NCI-H82 treated with DMSO at 0.1 percent for 48 hours (cell line): Measurements from ENCODE around the gene CENATAC.
"Not testable (repeated sequence)": the region's sequence is repeated elsewhere in the genome, so short reads cannot be mapped to it uniquely, and the experiment has no call there.

Source experiments
- DNase-seq: peaks from one replicate; lab custom pipeline; 2025; ENCODE audit not compliant: unreplicated experiment; lab: John Stamatoyannopoulos, UW

The CENATAC gene

DNA sequence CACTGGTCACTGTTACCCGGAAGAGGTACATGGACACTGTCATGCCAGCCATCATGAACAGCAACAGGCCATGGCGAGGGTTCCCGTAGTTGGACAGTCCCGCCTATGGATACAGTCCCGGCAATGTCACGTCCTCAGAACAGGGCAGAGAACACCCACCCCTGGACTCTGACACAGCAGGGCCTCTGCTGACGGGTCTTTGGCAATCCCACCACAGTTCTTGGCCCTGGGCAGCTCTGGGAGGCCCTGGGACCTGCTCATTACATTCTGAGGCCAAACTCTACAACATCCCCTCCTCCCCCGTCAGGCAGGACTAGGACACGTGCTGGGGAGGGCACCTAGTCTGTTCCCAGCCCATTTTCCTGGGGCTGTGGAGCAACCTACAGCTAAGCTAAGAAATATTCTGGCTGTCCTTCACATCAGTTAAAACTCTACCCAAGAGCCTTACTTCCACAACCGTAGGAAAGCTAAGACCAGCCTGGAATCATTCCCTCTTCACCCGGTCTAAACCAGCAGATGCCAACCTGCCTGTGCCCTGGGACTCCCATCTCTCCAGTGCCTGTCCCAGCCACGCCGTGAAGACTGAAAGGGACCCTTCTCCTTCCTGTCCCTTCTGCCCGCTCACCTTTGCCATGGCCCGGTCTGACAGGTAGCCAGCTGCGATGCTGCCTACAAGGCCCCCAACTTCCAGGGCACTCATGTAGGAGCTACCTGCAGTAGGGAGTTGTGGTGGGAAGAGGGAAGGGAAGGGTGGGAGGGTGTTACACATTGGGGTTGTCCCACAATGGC lies 28.2 kb downstream of the CENATAC start:
- DNase-seq, result no peak

DNA sequence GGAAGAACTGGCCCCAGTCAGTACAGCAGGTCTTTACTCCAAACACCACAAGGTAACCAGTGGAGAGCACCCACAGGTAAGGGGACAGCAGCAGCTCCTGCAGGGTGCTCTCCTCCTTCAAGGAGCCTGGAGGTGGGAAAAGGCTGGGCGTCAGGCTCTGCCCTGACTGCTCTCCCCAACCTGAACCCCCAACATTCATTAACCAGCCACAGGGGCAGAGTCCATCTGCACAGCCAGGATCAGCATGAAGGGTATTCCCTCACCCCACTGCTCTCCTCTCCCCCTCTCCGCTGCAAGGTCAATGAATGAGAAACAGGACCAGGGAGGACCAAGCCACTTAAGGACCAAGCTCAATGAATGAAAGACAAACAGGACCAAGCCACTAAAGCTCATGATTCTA lies 29.0 kb downstream of the CENATAC start:
- no peak for DNase-seq

DNA sequence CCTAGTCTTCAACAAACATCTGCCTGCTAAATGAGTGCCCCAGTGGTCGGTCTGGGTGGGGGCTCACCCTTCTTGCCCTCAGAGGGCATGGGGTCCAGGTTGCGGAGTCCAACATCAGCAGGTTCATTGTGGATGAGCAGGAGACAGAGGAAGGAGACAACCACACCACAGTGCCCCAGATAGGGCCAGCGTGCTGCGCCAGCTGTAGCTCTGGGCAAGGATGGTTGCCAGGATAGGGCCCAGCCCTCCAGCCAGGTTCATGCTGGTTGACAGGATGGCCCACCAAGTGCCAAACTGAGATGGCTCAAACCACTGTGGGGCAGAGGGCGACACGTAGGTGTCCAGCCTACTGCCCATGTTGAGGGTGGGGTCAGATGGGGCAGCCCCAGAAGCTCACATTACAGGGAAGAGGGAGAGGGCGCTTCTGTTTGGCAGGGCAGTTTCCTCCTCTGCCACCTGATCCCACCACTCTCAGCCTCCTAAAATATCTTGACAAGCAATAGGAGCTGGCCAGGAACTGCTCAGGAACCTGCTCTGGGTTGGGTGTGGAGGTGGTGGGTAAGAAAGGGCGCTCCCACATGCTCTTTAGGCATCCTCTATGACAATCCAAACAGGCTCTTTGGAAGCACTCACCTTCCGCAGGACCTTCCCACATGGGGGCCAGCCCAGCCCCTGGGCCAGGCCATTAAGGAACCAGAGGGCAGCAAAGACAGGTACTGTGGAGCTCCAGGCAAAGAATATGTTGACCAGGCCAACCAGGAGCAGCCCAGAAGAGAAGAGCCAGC lies 29.8 kb downstream of the CENATAC start:
- no peak for DNase-seq

GRCh38 chr11:119028346-119029068 lies 30.6 kb downstream of the CENATAC start:
- DNase-seq, result no peak

GRCh38 chr11:119029069-119029339 lies 31.1 kb downstream of the CENATAC start:
- DNase-seq, result no peak

- no peak for DNase-seq
Measured at GRCh38 chr11:119029340-119030028, 31.5 kb downstream of the CENATAC start.

- no peak for DNase-seq
Measured at GRCh38 chr11:119030029-119030328, 32.0 kb downstream of the CENATAC start.

- DNase-seq, result peak; percentile 83
Measured at GRCh38 chr11:119030329-119031047, 32.5 kb downstream of the CENATAC start, which contains the start of gene SLC37A4. Gene SLC37A4 (minus strand): TSS chr11:119030877.

- no peak for DNase-seq
Measured at GRCh38 chr11:119031912-119032280, 34.0 kb downstream of the CENATAC start.

DNA sequence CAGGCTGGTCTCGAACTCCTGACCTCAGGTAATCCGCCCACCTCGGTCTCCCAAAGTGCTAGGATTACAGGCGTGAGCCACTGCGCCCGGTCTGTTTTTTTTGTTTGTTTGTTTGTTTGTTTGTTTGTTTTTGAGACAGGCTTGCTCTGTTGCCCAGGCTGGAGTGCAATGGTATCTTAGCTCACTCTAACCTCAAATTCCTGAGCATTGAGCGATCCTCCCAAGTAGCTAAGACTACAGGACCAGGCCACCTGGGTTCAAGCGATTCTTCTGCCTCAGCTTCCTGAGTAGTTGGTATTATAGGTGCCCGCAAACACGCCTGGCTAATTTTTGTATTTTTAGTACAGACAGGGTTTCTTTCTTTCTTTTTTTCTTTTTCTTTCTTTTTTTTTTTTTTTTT lies 35.5 kb downstream of the CENATAC start:
- DNase-seq, result not testable (repeated sequence)

- DNase-seq, result no peak
Measured at GRCh38 chr11:119034813-119035212, 36.9 kb downstream of the CENATAC start.

DNA sequence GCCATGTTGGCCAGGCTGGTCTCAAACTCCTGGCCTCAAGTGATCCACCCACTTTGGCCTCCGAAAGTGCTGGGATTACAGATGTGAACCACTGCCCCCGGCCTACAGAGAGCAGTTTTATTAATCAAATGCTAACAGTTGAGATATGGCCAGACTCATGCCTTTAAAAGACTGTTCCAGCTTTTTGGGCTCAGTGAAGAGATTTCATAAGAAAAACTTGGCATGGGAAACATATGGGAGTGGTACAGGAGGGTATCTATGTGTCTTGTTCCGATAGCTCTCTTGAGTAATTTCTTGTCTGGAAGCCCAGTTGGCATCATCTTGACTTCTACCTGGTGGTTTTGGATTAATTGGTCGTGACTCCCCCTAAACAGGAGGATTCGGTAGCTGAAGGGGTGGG lies 40.9 kb downstream of the CENATAC start:
- no peak for DNase-seq

- DNase-seq, result not testable (repeated sequence)
Measured at GRCh38 chr11:119039471-119039870, 41.5 kb downstream of the CENATAC start.

- no peak for DNase-seq
Measured at GRCh38 chr11:119041821-119042514, 44.0 kb downstream of the CENATAC start.

- DNase-seq, result no peak
Measured at GRCh38 chr11:119042927-119043326, 45.0 kb downstream of the CENATAC start.

GRCh38 chr11:119044708-119045107 lies 46.8 kb downstream of the CENATAC start:
- no peak for DNase-seq

DNA sequence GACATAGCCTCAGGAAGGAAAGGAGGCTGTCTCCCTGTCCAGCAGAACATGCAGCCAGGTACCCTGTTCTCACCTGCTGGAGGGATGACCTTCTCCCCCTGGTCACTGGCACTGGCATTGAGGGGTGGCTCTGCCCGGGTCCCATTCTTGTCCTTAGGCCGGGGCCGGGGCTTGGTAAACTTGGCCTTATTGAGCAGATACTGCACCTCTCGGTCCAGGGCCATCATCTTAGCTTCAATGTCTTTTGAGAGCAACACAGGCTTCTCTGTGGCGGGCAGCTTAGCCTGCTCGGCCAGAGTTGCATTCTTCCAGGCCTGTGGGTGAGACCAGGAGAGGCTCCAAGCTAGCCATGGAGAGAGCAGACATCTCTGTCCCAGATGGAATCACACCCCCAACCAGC lies 48.6 kb downstream of the CENATAC start:
- DNase-seq, result no peak

- DNase-seq, result no peak
Measured at GRCh38 chr11:119047205-119047604, 49.3 kb downstream of the CENATAC start.

DNA sequence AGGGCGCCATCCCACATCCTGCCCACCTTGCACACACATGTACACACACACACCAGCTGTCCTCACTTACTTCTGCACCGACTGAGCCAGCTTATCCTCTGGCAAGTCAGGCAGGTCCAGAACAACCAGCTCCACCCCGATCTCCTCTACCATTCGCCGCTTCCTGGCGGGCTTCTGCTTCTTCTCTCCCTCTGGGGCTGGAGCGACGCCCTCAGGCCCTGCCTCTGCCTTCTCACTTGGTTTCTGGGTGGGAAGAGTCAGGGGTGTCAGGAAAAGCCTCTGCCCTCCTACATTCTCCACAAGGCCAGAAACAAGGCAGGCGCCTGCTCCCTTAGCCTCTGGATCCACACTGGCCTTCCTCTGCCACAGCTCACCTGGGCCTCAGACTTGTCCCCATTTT lies 50.7 kb downstream of the CENATAC start:
- DNase-seq, result no peak

DNA sequence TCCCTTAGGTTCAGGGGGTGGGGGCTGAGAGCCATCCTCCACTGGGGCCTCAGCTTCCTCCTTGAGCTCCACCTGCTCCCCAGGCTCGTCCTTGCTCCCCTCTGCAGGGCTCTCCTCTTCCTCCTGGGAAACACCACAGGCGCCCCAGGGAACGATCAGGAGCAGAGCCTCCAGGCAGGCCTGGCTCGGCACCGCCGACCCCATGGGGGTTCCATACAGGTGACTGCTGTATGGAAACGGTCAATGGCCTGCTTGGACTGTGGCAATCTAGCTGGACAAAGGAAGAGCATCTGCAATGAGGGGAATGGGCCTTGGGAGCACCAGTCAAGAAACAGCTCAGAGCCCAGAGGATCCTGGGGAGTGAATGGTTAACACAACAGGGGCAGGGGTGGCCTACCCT lies 51.1 kb downstream of the CENATAC start:
- no peak for DNase-seq
